ENCODE measurements around the gene OR4Q3.
"Not testable (repeated sequence)": the region's sequence is repeated elsewhere in the genome, so short reads cannot be mapped to it uniquely, and the experiment has no call there.

Gene OR4Q3

DNA sequence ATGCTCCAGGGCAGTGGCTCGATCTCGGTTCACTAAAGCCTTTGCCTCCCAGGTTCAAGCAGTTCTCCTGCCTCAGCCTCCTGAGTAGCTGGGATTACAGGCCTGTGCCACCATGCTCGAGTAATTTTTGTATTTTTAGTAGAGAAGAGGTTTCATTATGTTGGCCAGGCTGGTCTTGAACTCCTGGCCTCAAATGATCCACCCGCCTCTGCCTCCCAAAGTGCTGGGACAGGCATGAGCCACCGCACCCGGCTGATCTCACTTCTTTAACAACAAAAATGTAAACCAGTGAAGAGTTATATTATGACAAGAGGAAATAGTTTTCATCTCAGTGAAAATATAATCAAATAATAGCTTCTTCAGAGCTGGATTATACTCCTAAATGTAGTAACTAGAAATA is 43.9 kb downstream of the OR4Q3 start:
- H3K9ac ChIP-seq (ENCODE audit: low read length); H3K4me3 ChIP-seq (ENCODE audit: low read length); H3K27ac ChIP-seq (ENCODE audit: low read length); H3K27me3 ChIP-seq (ENCODE audit: control insufficient read depth, insufficient read depth, low read length); H3K4me1 ChIP-seq (ENCODE audit: control insufficient read depth, low read depth, low read length); H3K36me3 ChIP-seq (ENCODE audit: control insufficient read depth, low read depth, low read length): not testable (repeated sequence)
- peaks cover 50% of the 10 kb centered on the region for H3K9me3 ChIP-seq (ENCODE audit: control insufficient read depth, low read depth, low read length)

DNA sequence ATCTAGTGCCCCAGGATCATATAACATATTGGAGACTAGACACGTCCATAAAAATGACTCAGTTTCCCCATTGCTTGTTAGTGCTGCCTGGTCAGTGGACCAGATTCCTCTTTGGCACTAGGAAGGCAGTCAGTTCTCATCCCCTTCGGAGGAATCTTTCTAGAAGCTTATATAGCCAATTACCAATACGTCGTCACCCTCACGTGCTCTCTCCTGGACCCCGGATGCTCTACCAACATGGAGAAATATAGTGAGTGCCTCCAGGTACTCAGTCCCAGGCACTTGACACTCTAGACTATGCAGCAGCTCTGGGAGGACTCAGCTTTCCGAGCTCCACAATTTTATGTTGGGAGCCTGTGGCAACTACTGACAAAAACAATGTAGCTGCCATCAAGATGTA is 44.8 kb downstream of the OR4Q3 start:
- H3K4me3 ChIP-seq (ENCODE audit: low read length); H3K36me3 ChIP-seq (ENCODE audit: control insufficient read depth, low read depth, low read length); H3K4me1 ChIP-seq (ENCODE audit: control insufficient read depth, low read depth, low read length); H3K27me3 ChIP-seq (ENCODE audit: control insufficient read depth, insufficient read depth, low read length); H3K9ac ChIP-seq (ENCODE audit: low read length); H3K27ac ChIP-seq (ENCODE audit: low read length): not testable (repeated sequence)
- peaks cover 56% of the 10 kb centered on the region for H3K9me3 ChIP-seq (ENCODE audit: control insufficient read depth, low read depth, low read length)

DNA sequence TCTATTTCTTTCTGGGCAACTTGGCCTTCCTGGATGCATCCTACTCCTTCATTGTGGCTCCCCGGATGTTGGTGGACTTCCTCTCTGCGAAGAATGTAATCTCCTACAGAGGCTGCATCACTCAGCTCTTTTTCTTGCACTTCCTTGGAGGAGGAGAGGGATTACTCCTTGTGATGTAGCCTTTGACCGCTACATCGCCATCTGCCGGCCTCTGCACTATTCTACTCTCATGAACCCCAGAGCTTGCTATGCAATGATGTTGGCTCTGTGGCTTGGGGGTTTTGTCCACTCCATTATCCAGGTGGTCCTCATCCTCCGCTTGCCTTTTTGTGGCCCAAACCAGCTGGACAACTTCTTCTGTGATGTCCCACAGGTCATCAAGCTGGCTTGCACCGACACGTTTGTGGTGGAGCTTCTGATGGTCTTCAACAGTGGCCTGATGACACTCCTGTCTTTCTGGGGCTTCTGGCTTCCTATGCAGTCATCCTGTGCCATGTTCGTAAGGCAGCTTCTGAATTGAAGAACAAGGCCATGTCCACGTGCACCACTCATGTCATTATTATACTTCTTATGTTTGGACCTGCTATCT is 53.2 kb downstream of the OR4Q3 start:
- H3K9ac ChIP-seq (ENCODE audit: low read length); H3K27ac ChIP-seq (ENCODE audit: low read length); H3K4me1 ChIP-seq (ENCODE audit: control insufficient read depth, low read depth, low read length); H3K36me3 ChIP-seq (ENCODE audit: control insufficient read depth, low read depth, low read length); H3K27me3 ChIP-seq (ENCODE audit: control insufficient read depth, insufficient read depth, low read length); H3K4me3 ChIP-seq (ENCODE audit: low read length): not testable (repeated sequence)
- H3K9me3 ChIP-seq (ENCODE audit: control insufficient read depth, low read depth, low read length), result peaks cover 44% of the 10 kb centered on the region
